ENCODE results near the gene TTBK1.

DNA sequence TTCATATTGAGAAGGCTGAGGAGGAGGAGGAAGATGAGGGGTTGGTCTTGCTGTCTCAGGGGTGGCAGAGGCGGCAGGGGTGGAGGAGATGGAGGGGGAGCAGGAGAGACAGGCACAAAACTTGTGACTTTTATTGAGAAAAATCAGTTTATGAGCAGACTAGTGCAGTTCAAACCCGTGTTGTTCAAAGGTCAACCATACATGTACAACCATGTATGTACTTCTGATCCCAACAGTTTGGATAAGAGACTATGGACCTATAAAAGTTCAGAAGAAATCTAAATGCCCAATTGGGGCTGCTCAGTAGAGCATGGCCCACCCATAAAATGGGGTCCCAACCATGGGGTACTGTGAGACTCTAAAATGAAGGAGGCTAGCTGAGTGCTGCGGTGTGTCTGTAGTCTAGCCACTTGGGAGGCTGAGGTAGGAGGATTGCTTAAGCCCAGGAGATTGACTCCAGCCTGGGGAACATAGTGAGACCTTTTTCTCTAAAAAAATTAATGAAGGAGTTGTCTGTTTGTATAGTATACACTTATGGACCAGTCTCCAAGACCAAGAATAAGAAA, 47.1 kb downstream of the TTBK1 start:
- TF ChIP-seq EP300 (IDR thresholded peaks at IDR 0.05) (no peak), KDM1A (IDR thresholded peaks at IDR 0.05; ENCODE audit: low read depth) (no peak), RFX5 (IDR thresholded peaks at IDR 0.05) (no peak), POLR2A (IDR thresholded peaks at IDR 0.05; ENCODE audit: low read length) (no peak), MYC (IDR thresholded peaks at IDR 0.05; ENCODE audit: borderline replicate concordance, low read length) (no peak), PHF8 (IDR thresholded peaks at IDR 0.05; ENCODE audit: borderline replicate concordance, low read depth) (no peak), ZC3H11A (IDR thresholded peaks at IDR 0.05) (no peak), ZFP36 (IDR thresholded peaks at IDR 0.05; ENCODE audit: borderline replicate concordance, partially characterized antibody) (no peak), HDAC2 (IDR thresholded peaks at IDR 0.05) (no peak), JUN (IDR thresholded peaks at IDR 0.05) (no peak), CEBPB (IDR thresholded peaks at IDR 0.05) (no peak)
- TF ChIP-seq, protein P1, sequence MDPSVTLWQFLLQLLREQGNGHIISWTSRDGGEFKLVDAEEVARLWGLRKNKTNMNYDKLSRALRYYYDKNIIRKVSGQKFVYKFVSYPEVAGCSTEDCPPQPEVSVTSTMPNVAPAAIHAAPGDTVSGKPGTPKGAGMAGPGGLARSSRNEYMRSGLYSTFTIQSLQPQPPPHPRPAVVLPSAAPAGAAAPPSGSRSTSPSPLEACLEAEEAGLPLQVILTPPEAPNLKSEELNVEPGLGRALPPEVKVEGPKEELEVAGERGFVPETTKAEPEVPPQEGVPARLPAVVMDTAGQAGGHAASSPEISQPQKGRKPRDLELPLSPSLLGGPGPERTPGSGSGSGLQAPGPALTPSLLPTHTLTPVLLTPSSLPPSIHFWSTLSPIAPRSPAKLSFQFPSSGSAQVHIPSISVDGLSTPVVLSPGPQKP (IDR thresholded peaks at IDR 0.05; ENCODE audit: low read depth, low read length), result no peak
- TF ChIP-seq, protein P2, sequence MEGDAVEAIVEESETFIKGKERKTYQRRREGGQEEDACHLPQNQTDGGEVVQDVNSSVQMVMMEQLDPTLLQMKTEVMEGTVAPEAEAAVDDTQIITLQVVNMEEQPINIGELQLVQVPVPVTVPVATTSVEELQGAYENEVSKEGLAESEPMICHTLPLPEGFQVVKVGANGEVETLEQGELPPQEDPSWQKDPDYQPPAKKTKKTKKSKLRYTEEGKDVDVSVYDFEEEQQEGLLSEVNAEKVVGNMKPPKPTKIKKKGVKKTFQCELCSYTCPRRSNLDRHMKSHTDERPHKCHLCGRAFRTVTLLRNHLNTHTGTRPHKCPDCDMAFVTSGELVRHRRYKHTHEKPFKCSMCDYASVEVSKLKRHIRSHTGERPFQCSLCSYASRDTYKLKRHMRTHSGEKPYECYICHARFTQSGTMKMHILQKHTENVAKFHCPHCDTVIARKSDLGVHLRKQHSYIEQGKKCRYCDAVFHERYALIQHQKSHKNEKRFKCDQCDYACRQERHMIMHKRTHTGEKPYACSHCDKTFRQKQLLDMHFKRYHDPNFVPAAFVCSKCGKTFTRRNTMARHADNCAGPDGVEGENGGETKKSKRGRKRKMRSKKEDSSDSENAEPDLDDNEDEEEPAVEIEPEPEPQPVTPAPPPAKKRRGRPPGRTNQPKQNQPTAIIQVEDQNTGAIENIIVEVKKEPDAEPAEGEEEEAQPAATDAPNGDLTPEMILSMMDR (IDR thresholded peaks at IDR 0.05), result no peak

All from A549 (cell line).